ENCODE results near the gene OR8G1.

- TF ChIP-seq CTCF (conservative IDR thresholded peaks at IDR 0.05; ENCODE audit: low read depth, low read length) (no peak), EZH2 (IDR thresholded peaks at IDR 0.05; ENCODE audit: borderline replicate concordance, low read depth, low read length, poor library complexity, severe bottlenecking) (no peak)
These were observed 47.5 kb upstream of the OR8G1 start for GRCh38 chr11:124193221-124194010.

All from A673 (cell line).